GM19397 (cell line): ENCODE results near the gene MYO5B.
"Not testable (repeated sequence)": the region's sequence is repeated elsewhere in the genome, so short reads cannot be mapped to it uniquely, and the experiment has no call there.

ENCODE experiments used
- ATAC-seq: cut with Tn5 transposase; IDR thresholded peaks from one replicate; pipeline ENCODE4 v1.9.1; 2021; ENCODE audit warnings: mild to moderate bottlenecking, moderate library complexity; ENCODE audit not compliant: unreplicated experiment

MYO5B gene

DNA sequence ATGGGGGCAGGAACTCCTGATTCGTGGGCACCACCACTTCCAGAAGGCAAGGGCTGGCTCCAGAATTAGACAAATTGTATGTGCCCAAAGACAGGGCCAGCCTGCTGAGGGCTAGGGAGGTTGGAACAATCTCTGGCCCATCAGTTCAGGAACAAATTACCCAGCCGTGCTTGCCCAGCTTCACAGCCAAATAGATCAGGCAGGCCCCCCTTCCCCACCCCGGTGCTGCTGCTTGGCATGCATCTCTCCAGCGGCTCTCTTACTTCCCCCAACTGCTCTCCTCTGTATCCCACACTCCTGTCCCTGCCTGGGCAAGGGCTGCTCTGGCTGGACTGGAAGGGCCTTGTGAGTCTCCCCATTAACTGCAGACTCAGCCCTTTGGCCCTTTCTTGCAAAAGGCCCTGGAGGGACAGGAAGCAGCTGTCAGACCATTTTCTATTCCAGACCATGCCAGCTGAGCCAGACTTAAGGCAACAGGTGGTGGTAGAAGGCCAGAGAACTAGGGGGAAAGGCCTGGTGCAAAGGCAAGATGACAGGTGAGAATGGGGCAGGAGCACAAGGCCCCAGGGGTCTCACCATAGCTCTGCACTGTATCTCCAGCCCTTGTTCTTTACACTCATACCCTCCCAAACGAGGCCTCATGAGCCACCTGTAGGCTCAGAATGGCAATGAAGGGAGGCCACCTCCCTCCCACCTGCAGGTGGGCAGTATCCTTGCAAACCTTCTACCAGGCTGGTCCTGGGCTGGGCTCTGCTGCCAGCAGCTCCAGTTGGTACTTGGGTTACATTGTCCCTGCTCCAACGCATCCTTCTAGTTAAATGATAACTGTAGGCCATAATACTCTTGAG is 350.9 kb downstream of the MYO5B start:
- ATAC-seq, result no peak

DNA sequence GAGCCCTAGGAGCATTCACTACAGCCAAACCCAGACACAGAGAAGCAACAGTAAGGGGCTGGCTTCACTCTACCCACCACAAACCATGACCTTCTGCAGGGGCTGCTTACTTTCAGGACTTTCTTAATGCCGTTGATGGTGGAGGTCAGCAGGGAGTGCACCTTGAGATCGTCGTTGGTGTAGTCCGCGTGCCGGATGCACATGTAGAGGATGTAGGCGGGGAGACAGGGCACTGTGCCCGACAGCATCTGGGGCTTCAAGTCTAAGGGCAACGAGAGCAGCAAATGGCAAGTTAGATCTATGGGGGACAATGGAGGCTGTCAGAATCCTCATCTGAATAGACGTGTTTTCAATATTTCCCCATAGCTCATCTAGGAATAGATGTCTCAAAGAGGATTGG is 351.8 kb downstream of the MYO5B start:
- ATAC-seq, result no peak

DNA sequence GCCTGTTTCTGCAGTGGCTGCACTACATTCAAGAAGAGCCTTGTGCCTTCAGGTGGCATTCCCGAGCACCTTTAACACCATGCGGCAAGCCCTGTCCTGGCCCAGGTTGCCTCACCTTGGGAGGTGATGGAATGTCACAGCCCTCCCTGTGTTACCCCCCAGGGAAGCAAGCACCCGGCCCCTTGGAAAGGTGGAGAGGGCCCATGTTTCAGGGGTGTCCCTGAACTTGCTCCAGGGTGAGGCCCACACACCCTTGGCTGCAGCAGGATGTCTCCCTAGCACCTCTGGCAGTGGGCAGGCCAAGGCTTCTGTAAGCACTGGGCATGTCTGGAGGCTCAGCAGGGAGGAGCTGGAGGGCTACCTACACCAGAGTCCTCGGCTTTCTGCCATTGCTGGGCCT is 352.3 kb downstream of the MYO5B start:
- no peak for ATAC-seq

DNA sequence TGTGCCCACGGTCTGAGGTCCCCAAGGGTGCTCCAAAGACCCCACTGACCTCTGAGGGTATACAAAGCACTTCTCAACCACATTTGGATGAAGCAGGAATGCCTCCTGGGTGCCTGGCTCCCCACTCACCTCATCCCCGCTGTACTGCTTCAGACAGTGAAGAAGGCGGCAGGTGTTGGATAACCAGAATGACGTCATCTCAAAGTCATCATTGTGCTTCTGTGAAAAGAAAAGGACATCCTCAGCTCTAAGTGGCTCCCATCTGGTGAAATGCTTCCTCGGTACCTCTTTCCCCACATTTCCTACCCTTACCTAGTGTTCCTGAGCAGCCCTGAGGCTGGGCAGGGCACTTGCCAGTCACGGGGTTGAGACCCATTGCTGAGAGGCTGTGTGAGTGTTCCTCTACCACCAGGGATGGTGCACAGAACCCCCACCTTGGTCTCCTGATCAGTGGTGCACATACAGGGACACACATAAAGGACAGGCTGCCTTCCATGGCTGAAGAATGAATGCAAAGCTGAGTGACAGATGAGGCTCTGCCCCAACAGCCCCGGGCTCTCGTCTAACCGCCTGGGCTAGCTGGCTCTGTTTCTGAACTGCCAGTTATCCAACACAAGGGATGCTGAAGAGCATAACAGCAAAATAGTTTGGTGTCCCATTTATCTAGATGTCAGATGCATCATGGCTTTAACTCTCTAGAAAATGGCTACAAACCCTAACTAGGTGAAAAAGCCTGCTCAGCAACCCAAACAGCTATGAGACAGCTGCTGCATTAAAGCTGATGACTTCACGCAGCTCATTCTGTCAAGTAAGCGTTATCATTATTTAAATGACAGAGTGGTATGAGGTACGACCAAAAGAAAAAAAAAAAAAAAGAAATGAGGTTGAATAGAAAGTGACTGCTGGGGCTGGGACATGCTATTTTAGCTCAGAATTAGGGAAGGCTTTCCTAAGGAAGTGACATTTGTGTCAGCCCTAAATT is 353.4 kb downstream of the MYO5B start:
- ATAC-seq, result no peak

DNA sequence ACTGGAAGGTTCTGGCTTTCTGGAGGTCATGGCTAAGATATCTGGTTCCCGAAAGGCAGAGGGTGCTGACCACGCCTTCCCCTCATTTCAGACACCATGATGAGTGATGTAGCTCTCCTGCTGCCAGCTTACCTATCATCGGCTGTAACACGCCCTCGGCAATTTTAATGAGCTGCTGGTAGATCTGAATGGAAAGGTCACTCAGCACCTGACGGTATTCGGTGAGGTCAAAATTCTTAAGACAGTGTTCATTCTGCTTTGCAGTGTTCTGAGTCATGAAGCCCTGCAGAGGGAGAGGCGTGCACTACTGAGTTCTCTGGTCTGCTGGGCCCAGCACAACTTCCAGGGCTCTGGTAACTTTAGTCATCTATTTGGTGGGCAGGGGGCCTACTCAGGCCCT is 355.9 kb downstream of the MYO5B start:
- no peak for ATAC-seq

DNA sequence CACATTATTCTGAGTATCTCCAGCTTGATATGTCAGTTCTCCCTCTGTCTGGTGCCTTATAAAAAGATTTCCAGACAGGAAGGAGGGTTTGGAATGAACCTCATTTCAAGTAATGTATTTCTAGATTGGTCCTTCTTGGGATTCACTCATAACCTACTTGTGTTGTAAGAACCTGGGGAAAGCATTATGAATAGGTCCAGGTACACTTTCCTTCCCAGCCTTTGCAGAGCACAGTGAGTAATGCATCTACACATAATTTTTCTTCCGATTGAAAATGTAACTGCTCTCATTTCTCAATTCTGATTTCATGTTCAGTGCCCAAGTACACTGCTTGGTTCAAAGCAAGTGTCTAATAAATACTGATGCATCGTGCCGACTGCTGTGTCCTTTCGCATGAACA is 356.6 kb downstream of the MYO5B start:
- no peak for ATAC-seq

DNA sequence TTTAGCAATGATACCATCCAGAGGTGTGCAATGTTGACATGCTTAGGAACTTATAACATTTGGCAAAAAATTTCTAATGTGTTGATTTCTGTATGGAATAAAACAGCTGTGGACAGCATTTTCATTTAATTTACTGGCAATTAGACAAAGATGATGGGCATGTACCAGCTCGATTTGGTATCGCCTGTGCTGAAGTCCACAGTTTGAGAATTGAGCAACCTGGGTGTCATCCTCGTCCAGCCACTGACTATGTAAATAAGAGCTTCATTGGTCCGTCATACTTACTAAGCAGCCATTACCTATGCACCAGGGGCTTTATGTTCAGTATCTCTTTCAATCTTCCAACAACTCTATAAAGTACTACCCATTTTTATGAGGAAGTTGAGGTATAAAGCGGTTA is 357.1 kb downstream of the MYO5B start:
- no peak for ATAC-seq

DNA sequence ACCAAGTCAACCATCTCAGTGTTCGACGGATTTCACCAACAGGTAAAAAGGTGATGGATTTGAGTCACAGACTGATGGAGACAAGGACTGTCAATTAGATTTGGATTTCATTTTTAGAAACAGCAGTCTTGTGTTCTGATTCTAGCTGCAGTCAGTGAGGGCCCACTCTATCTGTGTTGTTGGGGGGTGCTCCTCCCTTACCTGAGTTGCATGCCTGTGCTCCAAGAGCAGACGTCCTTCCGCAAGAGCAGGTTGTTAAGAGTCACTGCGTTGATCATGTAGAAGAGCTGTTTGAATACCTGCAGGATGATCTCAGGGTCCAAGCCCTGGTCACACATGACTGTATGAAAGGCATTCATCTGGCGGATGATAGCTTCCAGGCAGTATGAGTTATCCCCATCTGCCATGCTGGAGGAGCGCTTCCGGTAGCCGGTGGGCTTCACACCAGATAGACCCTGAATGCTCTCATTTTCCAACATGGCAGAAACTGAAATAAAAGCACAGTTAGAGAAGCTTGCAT is 357.6 kb downstream of the MYO5B start:
- not testable (repeated sequence) for ATAC-seq

- ATAC-seq, result no peak
Measured at GRCh38 chr18:49835405-49835804, 359.5 kb downstream of the MYO5B start.

DNA sequence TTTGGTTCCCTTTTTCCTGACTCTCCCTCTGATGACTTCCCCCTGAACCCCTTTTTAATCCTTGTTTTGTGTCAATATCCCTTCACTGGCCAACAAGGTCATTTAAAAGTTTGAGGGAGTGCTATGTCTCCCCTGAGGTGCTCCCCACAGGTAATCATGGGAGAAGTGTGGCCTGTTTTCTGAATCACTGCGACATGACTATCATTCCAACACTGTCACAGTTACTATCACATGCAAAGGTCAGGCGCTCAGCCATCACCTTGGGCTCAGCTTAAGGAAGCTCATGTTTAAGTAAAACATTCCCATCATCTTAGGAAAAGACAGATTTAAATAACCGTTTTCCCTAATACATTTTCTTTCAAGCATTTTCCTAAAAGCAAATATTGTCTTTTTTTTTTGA is 360.7 kb downstream of the MYO5B start:
- ATAC-seq, result no peak

- no peak for ATAC-seq
Measured at GRCh38 chr18:49833814-49834213, 361.1 kb downstream of the MYO5B start.

DNA sequence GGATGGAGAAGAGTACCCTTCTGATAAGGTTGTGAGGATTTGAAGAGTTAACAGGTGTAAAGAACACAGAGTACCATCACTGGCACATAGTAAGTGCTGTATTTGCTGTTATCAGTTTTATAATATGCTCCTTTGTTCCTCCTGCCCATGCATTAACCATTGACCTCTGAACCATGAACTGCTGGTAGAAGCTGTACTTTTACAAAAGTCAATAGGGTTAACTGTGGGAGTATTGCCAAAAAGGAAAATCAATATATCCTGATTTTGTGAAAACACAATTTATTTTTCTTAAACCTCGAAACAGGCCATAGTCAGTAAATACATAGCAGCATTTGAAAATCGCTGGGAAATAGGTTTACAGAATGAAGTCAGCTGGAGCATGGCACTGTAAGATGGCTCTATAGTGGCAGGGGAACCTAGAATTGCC is 362.7 kb downstream of the MYO5B start:
- no peak for ATAC-seq

GRCh38 chr18:49827996-49828395 is 367.0 kb downstream of the MYO5B start:
- ATAC-seq, result no peak

- no peak for ATAC-seq
Measured at GRCh38 chr18:49819823-49820671, 374.9 kb downstream of the MYO5B start.

DNA sequence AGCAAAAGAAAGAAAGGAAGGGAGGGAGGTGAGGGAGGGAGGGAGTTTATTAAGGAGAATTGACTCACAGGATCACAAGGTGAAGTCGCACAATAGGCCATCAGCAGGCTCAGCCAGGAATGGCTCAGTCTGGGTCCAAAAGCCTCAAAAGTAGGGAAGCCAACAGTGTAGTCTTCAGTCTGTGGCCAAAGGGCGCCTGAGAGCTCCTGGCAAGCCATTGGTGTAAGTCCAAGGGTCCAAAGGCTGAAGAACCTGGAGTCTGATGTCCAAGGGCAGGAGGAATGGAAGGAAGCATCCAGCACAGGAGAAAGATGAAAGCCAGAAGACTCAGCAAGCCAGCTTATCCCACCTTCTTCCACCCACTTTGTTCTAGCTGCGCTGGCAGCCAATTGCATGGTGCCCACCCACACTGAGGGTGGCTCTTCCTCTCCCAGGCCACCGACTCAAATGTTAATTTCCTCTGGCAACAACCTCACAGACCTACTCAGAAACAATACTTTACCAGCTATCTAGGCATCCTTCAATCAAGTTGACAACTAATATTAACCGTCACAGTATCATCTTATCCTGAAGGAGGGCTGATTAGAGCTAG is 375.8 kb downstream of the MYO5B start:
- ATAC-seq, result no peak

DNA sequence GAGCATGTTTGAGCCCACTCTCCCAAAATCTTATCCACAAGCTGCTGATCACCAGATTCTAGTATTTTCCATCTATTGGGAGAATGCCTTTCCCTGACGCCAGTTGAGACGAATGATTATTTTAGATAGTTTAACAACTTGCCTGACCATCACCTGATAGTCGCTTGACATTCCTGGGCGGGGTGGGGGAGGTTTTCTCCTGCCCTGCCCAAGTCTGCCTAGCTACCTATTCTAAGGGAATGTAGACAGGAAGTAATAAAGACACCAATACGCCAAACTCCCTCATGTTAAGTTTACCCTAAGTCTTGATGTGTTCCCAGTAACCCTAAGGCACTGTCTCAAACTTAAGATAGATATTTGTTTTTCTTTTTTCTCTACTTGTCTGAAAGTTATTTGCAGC is 377.0 kb downstream of the MYO5B start:
- ATAC-seq, result no peak

- no peak for ATAC-seq
Measured at GRCh38 chr18:49815927-49816326, 379.0 kb downstream of the MYO5B start.

DNA sequence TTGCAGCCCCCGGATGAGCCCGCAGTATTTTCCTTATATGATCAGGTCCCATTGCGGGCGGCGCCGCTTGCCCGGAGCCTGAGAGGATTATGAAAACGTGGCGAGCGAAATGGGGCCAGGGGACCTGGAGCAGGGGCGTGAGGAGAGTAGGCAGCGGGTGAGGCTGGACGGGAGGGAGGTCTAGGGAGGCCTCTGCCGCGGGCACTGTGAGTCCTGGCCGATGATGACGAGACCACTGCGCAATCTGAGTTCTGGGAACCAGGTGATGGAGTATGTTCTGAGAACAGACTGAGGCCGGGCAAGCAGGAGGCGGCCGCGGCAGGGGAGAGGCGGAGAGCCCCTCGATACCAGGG is 380.8 kb downstream of the MYO5B start:
- ATAC-seq, result peak; percentile 13

- ATAC-seq, result peak; percentile 91
Measured at GRCh38 chr18:49813319-49814146, 381.4 kb downstream of the MYO5B start, which contains the start of gene ACAA2. Gene ACAA2 (minus strand): TSS chr18:49813533. CDS start chr18:49813484, 49 bp downstream.

DNA sequence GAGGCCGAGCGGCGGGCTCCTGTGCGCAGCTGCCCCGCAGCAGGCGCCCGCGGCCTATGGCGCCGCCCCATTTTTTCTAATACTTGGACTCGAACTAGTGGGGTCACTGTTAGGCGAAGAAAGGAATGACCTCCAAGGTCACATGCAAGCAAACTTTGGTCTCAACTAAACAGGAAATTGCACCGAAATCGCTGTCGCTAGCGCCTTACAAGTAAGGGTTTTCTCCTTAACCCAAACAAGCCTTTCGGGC is 382.0 kb downstream of the MYO5B start:
- peak; percentile 26 for ATAC-seq
